Ovary (tissue), 9 donors: Measurements from ENCODE around the gene GNG12. TPM values are rescaled to one million over a fixed set of nuclear protein-coding genes. Genes with fewer than 3 reads are reported as not detected.

Source experiments
- DNase-seq, 5 donors: peaks; one replicate each; pipeline ENCODE4 v3.0.0-alpha.2; 2019 to 2020
- H3K27ac ChIP-seq, 2 donors: fragments of 200-600 bp; one replicate each; pipeline versions ENCODE4 v1.5.1 to v1.8.0; 2019 to 2022
- H3K27me3 ChIP-seq: fragments of 200-600 bp; one replicate; pipeline ENCODE4 v1.8.0; 2022
- H3K36me3 ChIP-seq: fragments of 200-600 bp; sonication (generic); one replicate; pipeline ENCODE4 v1.5.1; 2019
- H3K4me1 ChIP-seq: one replicate; pipeline ENCODE4 v1.8.1; 2013; ENCODE audit warnings: mild to moderate bottlenecking, moderate library complexity; ENCODE audit not compliant: insufficient read depth
- H3K4me3 ChIP-seq: fragments of 200-600 bp; sonication (generic); one replicate; pipeline ENCODE4 v1.5.1; 2017
- H3K9me3 ChIP-seq, 2 donors: fragments of 200-600 bp in 1 of 2; sonication (generic) in 1 of 2; one replicate each; pipeline versions ENCODE4 v1.5.1 to v1.8.1; 2013 to 2019; ENCODE audit warnings: mild to moderate bottlenecking in 1 of 2, moderate library complexity in 1 of 2
- CTCF ChIP-seq, 3 donors: fragments of 450-650 bp in 2 of 3; fragments of 200-600 bp in 1 of 3; IDR thresholded peaks; one replicate each; pipeline versions ENCODE4 v1.5.1 to v1.8.0; 2016 to 2022; ENCODE audit warnings: antibody characterized with exemption in 3 of 3, mild to moderate bottlenecking in 1 of 3
- EP300 ChIP-seq: sonication (generic); formaldehyde crosslinking; IDR thresholded peaks from one replicate; pipeline ENCODE4 v1.6.1; 2017; ENCODE audit warnings: antibody characterized with exemption
- POLR2A ChIP-seq: fragments of 450-650 bp; IDR thresholded peaks from one replicate; pipeline ENCODE4 v1.6.1; 2017; ENCODE audit warnings: antibody characterized with exemption, mild to moderate bottlenecking, moderate library complexity
- WGBS, 3 donors: extraction: QIAGEN DNeasy Blood & Tissue Kit in 1 of 3; methylation state at CpG; one replicate each; pipeline versions ENCODE4 v1.1.5 to v1.1.7; 2013 to 2017; 5-methylcytosine and 5-hydroxymethylcytosine counted together
- intact Hi-C, 4 donors: fragments of 100-400 bp; cut with DNase I; formaldehyde crosslinking; loops; one replicate each; pipeline versions ENCODE4 v1.11.0 to v1.15.1; 2022 to 2023
- polyA plus RNA-seq, 2 donors: library from polyadenylated mRNA; stranded (reverse); fragments of 200-250 nt in 1 of 2; fragments of 350-450 nt in 1 of 2; fragmentation: Illumina TruSeq in 1 of 2; extraction: RNeasy Lipid Tissue Mini Kit (QIAGEN cat#74804) in 1 of 2; gene quantifications; one replicate each; pipeline ENCODE4 v1.2.3, GENCODE V29; 2013 to 2014
- total RNA-seq, 7 donors: library from RNA; depleted of rRNA in 2 of 7; stranded (reverse); fragments of >200 nt in 2 of 7; fragmentation: NEBNext Ultra II Directional in 3 of 7; extraction: Animal tissue kit (Norgen Biotek cat#: 25700) in 3 of 7; gene quantifications; one replicate each; pipeline versions ENCODE4 v1.1.0 to v1.2.4, GENCODE V29; 2016 to 2023
- donor health status: DM: no; HTN: no; CAD: no; lungs with moderate emphysema.
- donor health status: DM: no; HTN: no; CAD: no.
- donor health status: Bipolar disorder and iron deficiency.
- donor health status: DM: yes; HTN: yes; CAD: no.
- donor health status: DM: no; HTN: no; CAD: no.
- donor health status: DM: yes; HTN: yes; CAD: no.

Gene GNG12
- total and polyA plus RNA-seq, 9 donors: 41.0 to 121 (median 68.0) TPM

- Histone ChIP-seq H3K4me1 (peaks cover 10% of the 10 kb centered on the region), H3K27me3 (no peaks in the 10 kb centered on the region), H3K4me3 (no peak overlapping the region), H3K9me3 (no peaks in the 10 kb centered on the region), H3K36me3 (no peaks in the 10 kb centered on the region), H3K27ac (peak overlapping the region in 1 of 2 donors; percentile 67)
- 15 to 21% (median 17%) methylated on average over 4 of the region's 4 CpGs for WGBS, 3 donors
- intact Hi-C loops: loop anchor here in 1 of 4 donors (5.0 kb wide), 1 partner anchor 55 kb away; the partner anchor contains the start of gene GNG12
- DNase-seq: no peak
- TF ChIP-seq EP300 (no peak), CTCF (IDR thresholded peaks at IDR 0.05) (no peak), POLR2A (no peak)
Measured at GRCh38 chr1:67777440-67777839, 55.8 kb downstream of the GNG12 start.

- DNase-seq: no peak
- Histone ChIP-seq H3K4me1 (peaks cover 10% of the 10 kb centered on the region), H3K4me3 (no peak overlapping the region), H3K27me3 (no peaks in the 10 kb centered on the region), H3K9me3 (no peaks in the 10 kb centered on the region), H3K36me3 (no peaks in the 10 kb centered on the region), H3K27ac (peak overlapping the region in 1 of 2 donors; percentile 67)
- intact Hi-C loops: loop anchor here in 1 of 4 donors (5.0 kb wide), 1 partner anchor 55 kb away; the partner anchor contains the start of gene GNG12
- no peak for TF ChIP-seq EP300
Measured at GRCh38 chr1:67777016-67777415, 56.3 kb downstream of the GNG12 start.

- Histone ChIP-seq H3K27ac (no peak overlapping the region), H3K27me3 (no peaks in the 10 kb centered on the region), H3K9me3 (no peaks in the 10 kb centered on the region), H3K36me3 (no peaks in the 10 kb centered on the region), H3K4me3 (no peak overlapping the region), H3K4me1 (peaks cover 5% of the 10 kb centered on the region)
- DNase-seq: no peak
- no peak for TF ChIP-seq POLR2A
- TF ChIP-seq CTCF (IDR thresholded peaks at IDR 0.05): no peak
- no peak for TF ChIP-seq EP300
- 95 to 98% (median 96%) methylated on average over 4 of the region's 4 CpGs for WGBS, 3 donors
- intact Hi-C loops: no loop called here
Measured at GRCh38 chr1:67773462-67773861, 59.8 kb downstream of the GNG12 start.

- Histone ChIP-seq H3K4me3 (no peak overlapping the region), H3K9me3 (no peaks in the 10 kb centered on the region), H3K27me3 (no peaks in the 10 kb centered on the region), H3K36me3 (no peaks in the 10 kb centered on the region), H3K27ac (no peak overlapping the region), H3K4me1 (peaks cover 5% of the 10 kb centered on the region)
- TF ChIP-seq EP300 (no peak), POLR2A (no peak), CTCF (IDR thresholded peaks at IDR 0.05) (no peak)
- intact Hi-C loops: no loop called here
- WGBS, 3 donors: 10 to 24% (median 23%) methylated on average over 1 of the region's 1 CpG
- no peak for DNase-seq
Measured at GRCh38 chr1:67771749-67772148, 61.5 kb downstream of the GNG12 start.

- 85 to 96% (median 94%) methylated on average over 6 of the region's 6 CpGs for WGBS, 3 donors
- H3K27ac ChIP-seq: no peak overlapping the region
- intact Hi-C loops: no loop called here
- no peak overlapping the region for H3K4me3 ChIP-seq
- peaks cover 2% of the 10 kb centered on the region for H3K4me1 ChIP-seq
- H3K9me3 ChIP-seq: no peaks in the 10 kb centered on the region
- no peaks in the 10 kb centered on the region for H3K27me3 ChIP-seq
- H3K36me3 ChIP-seq: no peaks in the 10 kb centered on the region
- no peak for DNase-seq
- no peak for TF ChIP-seq EP300
- TF ChIP-seq CTCF (IDR thresholded peaks at IDR 0.05): no peak
- no peak for TF ChIP-seq POLR2A
Measured at GRCh38 chr1:67771152-67771551, 62.1 kb downstream of the GNG12 start.
